Fibroblast of the conjunctiva (primary cell): ENCODE results near the gene NUDCD3.
A peak's percentile ranks its signal among the peaks of the same experiment; 100 is the strongest.

ENCODE experiments used
- DNase-seq: peaks from one replicate; pipeline ENCODE4 v3.0.0-alpha.2; 2010; ENCODE audit warnings: low read depth

Gene NUDCD3

DNA sequence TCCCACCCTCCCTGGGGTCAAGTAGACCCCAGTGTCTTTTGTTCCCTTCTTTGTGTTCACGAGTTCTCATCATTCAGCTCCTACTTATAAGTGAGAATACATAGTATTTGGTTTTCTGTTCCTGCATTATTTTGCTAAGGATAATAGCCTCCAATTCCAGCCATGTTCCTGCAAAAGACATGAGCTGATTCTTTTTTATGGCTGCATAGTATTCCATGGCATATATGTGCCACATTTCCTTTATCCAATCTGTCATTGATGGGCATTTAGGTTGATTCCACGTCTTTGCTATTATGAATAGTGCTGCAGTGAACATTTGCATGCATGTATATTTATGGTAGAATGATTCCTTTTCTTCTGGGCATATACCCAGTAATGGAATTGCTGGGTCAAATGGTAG lies 136.8 kb downstream of the NUDCD3 start:
- no peak for DNase-seq

GRCh38 chr7:44348851-44349781 lies 141.3 kb downstream of the NUDCD3 start:
- no peak for DNase-seq

DNA sequence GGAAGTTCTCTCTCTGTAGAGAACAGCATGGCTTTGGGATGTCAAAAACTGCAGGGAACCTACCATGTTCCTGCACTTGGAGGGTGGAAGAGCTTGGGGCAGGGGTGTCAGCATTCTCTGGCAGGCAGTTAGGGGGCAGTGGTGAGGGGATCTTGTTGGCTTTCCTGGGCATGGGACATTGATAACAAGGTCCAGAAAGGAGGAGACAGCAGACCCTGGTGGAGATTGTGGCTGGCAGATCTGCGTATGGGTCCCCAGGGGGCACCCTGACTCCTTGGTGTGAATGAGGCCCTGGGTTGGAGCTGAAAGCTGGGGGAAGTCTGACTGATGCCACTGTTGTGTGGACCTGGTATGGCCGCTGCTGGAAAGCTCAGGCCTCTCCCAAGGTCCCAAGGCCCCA lies 142.2 kb downstream of the NUDCD3 start:
- peak; percentile 6 for DNase-seq

GRCh38 chr7:44347546-44348114 lies 142.8 kb downstream of the NUDCD3 start:
- no peak for DNase-seq

- no peak for DNase-seq
These were observed 144.4 kb downstream of the NUDCD3 start for GRCh38 chr7:44346063-44346462.

- DNase-seq, result no peak
These were observed 149.1 kb downstream of the NUDCD3 start for GRCh38 chr7:44341401-44341800.

GRCh38 chr7:44338600-44338999 lies 151.9 kb downstream of the NUDCD3 start:
- DNase-seq, result no peak

- DNase-seq, result no peak
These were observed 154.0 kb downstream of the NUDCD3 start for GRCh38 chr7:44336491-44336890.

GRCh38 chr7:44335184-44335583 lies 155.3 kb downstream of the NUDCD3 start:
- DNase-seq, result no peak

DNA sequence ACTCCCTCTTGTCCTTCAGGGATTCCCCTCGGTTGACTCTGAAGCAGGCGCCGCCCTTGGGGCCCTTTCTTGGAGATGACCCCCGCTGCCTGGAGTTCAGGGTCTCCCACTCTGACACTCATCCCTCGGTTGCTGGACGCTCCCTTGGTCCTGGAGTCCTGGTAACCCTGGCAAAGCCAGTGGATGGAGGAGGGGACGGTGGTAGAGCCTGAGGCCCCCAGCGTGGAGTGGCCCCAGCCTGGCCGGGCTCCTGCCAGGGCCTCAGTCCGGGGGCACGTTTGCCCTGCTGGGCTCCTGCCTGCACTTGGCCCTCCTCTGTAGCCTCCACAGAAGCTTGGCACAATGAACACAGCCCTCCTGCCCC lies 155.7 kb downstream of the NUDCD3 start:
- DNase-seq, result no peak

GRCh38 chr7:44333911-44334733 lies 156.3 kb downstream of the NUDCD3 start:
- no peak for DNase-seq

DNA sequence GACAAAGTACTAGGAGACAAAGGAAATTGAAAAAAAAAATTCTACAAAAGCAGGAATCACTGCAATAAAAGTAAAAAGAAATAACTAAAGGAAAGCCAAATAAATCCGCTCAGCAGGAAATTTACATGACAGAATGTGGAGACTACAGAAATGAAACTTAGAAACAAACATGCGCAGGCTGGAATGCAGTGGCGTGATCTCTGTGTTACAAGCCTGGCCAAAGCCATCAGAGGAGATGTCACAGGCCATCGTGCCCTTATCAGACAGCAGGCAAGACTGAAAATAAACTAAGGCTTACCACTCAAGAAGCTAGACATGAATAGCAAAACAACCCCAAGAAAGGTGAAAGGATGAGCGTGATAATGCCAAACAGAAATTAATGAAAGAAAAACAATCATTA lies 158.8 kb downstream of the NUDCD3 start:
- no peak for DNase-seq

DNA sequence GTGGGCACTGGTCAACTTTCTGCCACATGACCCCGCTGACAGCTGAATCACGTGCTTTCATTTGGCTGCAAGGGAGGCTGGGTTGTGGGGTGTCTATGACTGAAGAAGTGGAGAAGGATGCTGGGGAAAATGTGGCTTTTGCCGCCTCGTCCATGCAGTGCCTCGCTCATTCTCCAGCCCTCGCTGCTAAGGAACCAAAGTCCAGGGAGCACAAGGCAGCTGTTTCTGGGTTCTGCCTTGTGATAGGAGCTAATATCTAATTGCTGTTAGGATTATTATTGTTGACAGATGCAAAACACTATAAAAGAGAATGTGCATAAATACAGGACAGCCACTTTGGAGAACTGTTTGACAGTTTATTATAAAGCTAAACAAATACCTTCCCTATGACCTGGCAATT lies 160.1 kb downstream of the NUDCD3 start:
- no peak for DNase-seq

DNA sequence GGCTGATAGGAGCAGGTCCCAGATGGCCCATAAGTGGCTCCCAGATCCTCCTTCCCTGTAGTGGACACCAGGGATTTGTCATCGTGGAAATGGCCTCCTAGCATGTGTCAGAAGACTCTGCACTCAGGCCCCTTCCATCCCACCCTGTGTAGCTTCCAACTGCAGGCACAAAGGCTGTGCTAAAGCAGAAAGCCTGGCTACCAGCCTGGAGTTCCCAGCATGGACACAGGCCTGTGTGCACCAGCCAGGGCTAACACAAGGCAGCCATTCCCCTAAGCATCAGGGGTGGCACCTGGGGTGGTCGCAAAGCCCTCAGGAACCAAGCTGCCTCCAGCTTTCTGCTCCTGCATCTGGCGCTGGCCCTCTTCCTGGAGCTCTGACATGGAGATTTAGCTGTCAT lies 160.6 kb downstream of the NUDCD3 start:
- DNase-seq, result no peak
